Hepatocyte (in vitro differentiated cells): ENCODE measurements around the gene CSRP3.

Experiments used
- CTCF ChIP-seq: fragments of 200-600 bp; sonication (generic); IDR thresholded peaks from 2 replicates; pipeline ENCODE4 v1.5.1; 2016; ENCODE audit warnings: antibody characterized with exemption, mild to moderate bottlenecking; ENCODE audit not compliant: poor library complexity
- EZH2phosphoT487 ChIP-seq: fragments of 200-600 bp; sonication (generic); IDR thresholded peaks from one replicate; pipeline ENCODE4 v1.6.1; 2018; ENCODE audit warnings: antibody characterized with exemption, mild to moderate bottlenecking, low read depth, moderate library complexity; ENCODE audit not compliant: unreplicated experiment, severe bottlenecking

GRCh38 chr11:19225123-19225522 lies 23.3 kb upstream of the CSRP3 start:
- TF ChIP-seq CTCF (no peak), EZH2phosphoT487 (no peak)
